Neural cell (in vitro differentiated cells): ENCODE results near the gene PTPRN2.

Experiments used
- EP300 ChIP-seq: fragments of 450-650 bp; conservative IDR thresholded peaks from 2 replicates; pipeline ENCODE4 v1.6.1; 2014; ENCODE audit warnings: antibody characterized with exemption, mild to moderate bottlenecking, moderate library complexity; ENCODE audit not compliant: poor library complexity, severe bottlenecking
- EZH2 ChIP-seq: fragments of 200-600, 300-800 bp; shearing (Covaris generic), sonication (generic); IDR thresholded peaks from 2 replicates; pipeline ENCODE4 v1.6.1; 2014; ENCODE audit warnings: antibody characterized with exemption, low read length, borderline replicate concordance, mild to moderate bottlenecking; ENCODE audit not compliant: insufficient read depth, poor library complexity, severe bottlenecking
- POLR2AphosphoS5 ChIP-seq: IDR thresholded peaks from 2 replicates; pipeline ENCODE4 v1.6.1; 2012
- RAD21 ChIP-seq: fragments of 450-650 bp; conservative IDR thresholded peaks from 2 replicates; pipeline ENCODE4 v1.6.1; 2014; ENCODE audit warnings: antibody characterized with exemption, mild to moderate bottlenecking, moderate library complexity
- REST ChIP-seq: IDR thresholded peaks from 2 replicates; pipeline ENCODE4 v1.6.1; 2012; ENCODE audit warnings: borderline replicate concordance
- SMC3 ChIP-seq: fragments of 450-650 bp; conservative IDR thresholded peaks from 2 replicates; pipeline ENCODE4 v1.6.1; 2014; ENCODE audit warnings: antibody characterized with exemption, mild to moderate bottlenecking, moderate library complexity; ENCODE audit not compliant: poor library complexity
- TAF1 ChIP-seq: IDR thresholded peaks from 2 replicates; pipeline ENCODE4 v1.6.1; 2012; ENCODE audit warnings: low read depth
- TF ChIP-seq, protein P1 (sequence below): fragments of 450-650 bp; IDR thresholded peaks from 2 replicates; pipeline ENCODE4 v1.5.1; 2014; ENCODE audit warnings: antibody characterized with exemption, mild to moderate bottlenecking, moderate library complexity; ENCODE audit not compliant: poor library complexity, severe bottlenecking

DNA sequence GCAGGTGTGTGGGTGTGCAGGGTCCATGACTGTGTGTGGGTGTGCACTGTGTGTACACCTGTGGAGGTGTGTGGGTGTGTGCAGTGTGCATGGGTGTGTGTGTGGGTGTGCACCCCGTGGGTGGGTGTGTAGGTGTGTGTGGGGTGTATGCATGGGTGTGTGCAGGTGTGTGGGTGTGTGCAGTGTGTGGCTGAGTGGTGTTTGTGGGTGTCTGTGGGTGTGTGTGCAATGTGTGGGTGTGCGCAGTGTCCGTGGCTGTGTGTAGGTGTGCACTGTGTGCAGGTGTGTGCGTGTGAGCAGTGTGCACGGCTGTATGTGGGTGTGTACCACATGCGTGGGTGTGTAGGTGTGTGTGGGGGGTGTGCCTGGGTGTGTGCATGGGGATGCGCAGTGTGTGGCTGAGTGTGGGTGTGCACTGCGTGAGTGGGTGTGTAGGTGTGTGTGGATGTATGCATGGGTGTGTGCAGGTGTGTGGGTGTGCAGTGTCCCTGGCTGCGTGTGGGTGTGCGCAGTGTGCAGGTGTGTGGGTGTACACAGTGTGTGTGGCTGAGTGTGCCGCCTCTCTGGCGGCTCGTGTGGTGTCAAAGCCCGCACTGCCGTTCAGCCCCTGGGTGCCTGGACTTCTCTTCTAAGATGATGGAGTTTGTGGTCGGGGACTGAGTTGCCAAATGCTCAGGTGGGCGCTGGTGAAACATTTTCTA lies 1042.5 kb downstream of the PTPRN2 start:
- no peak for TF ChIP-seq EP300
- TF ChIP-seq, protein P1, sequence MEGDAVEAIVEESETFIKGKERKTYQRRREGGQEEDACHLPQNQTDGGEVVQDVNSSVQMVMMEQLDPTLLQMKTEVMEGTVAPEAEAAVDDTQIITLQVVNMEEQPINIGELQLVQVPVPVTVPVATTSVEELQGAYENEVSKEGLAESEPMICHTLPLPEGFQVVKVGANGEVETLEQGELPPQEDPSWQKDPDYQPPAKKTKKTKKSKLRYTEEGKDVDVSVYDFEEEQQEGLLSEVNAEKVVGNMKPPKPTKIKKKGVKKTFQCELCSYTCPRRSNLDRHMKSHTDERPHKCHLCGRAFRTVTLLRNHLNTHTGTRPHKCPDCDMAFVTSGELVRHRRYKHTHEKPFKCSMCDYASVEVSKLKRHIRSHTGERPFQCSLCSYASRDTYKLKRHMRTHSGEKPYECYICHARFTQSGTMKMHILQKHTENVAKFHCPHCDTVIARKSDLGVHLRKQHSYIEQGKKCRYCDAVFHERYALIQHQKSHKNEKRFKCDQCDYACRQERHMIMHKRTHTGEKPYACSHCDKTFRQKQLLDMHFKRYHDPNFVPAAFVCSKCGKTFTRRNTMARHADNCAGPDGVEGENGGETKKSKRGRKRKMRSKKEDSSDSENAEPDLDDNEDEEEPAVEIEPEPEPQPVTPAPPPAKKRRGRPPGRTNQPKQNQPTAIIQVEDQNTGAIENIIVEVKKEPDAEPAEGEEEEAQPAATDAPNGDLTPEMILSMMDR, result no peak
- peak; percentile 21 for TF ChIP-seq POLR2AphosphoS5
- no peak for TF ChIP-seq EZH2
- no peak for TF ChIP-seq SMC3
- TF ChIP-seq TAF1, result no peak
- no peak for TF ChIP-seq REST
- TF ChIP-seq RAD21, result no peak
